Measurements from ENCODE around the gene APLP2.
"Not testable (repeated sequence)": the region's sequence is repeated elsewhere in the genome, so short reads cannot be mapped to it uniquely, and the experiment has no call there.

APLP2 gene

GRCh38 chr11:130150790-130151189 is 81.1 kb downstream of the APLP2 start:
- no peak for DNase-seq

GRCh38 chr11:130151196-130151595 is 81.5 kb downstream of the APLP2 start:
- DNase-seq: no peak

GRCh38 chr11:130156108-130157022 is 86.7 kb downstream of the APLP2 start:
- DNase-seq: no peak

GRCh38 chr11:130157101-130157500 is 87.4 kb downstream of the APLP2 start:
- DNase-seq: no peak

GRCh38 chr11:130157840-130158239 is 88.1 kb downstream of the APLP2 start:
- DNase-seq: no peak

GRCh38 chr11:130159139-130159538 is 89.4 kb downstream of the APLP2 start:
- no peak for DNase-seq

- no peak for DNase-seq
These were observed 90.2 kb downstream of the APLP2 start, which contains the start of gene ST14 for GRCh38 chr11:130159657-130160497. TSS of gene ST14 (plus strand) at chr11:130159782. CDS start at chr11:130159980, 198 bp downstream.

- no peak for DNase-seq
These were observed 90.9 kb downstream of the APLP2 start for GRCh38 chr11:130160498-130161155.

GRCh38 chr11:130161441-130162145 is 91.9 kb downstream of the APLP2 start:
- no peak for DNase-seq

GRCh38 chr11:130162733-130163132 is 93.0 kb downstream of the APLP2 start:
- DNase-seq: no peak

GRCh38 chr11:130163346-130164220 is 93.9 kb downstream of the APLP2 start:
- no peak for DNase-seq

GRCh38 chr11:130164221-130164570 is 94.5 kb downstream of the APLP2 start:
- DNase-seq: no peak

- no peak for DNase-seq
These were observed 96.1 kb downstream of the APLP2 start for GRCh38 chr11:130165601-130166456.

GRCh38 chr11:130166457-130166784 is 96.7 kb downstream of the APLP2 start:
- DNase-seq: no peak

GRCh38 chr11:130167146-130167545 is 97.5 kb downstream of the APLP2 start:
- no peak for DNase-seq

- no peak for DNase-seq
These were observed 98.4 kb downstream of the APLP2 start for GRCh38 chr11:130168105-130168504.

- no peak for DNase-seq
These were observed 100.7 kb downstream of the APLP2 start for GRCh38 chr11:130170345-130170744.

- no peak for DNase-seq
These were observed 101.8 kb downstream of the APLP2 start for GRCh38 chr11:130171534-130171933.

GRCh38 chr11:130172001-130172400 is 102.3 kb downstream of the APLP2 start:
- DNase-seq: not testable (repeated sequence)

GRCh38 chr11:130174642-130175041 is 104.9 kb downstream of the APLP2 start:
- no peak for DNase-seq

- DNase-seq: no peak
These were observed 106.2 kb downstream of the APLP2 start for GRCh38 chr11:130175898-130176297.
